CD14-positive monocyte (primary cell): ENCODE measurements around the gene ZNF281. TPM values are rescaled to one million over a fixed set of nuclear protein-coding genes. Genes with fewer than 3 reads are reported as not detected.
A peak's percentile ranks its signal among the peaks of the same experiment; 100 is the strongest.

ENCODE experiments used
- DNase-seq, 3 donors: peaks; one replicate each; pipeline ENCODE4 v3.0.0-alpha.2; 2011 to 2022
- H2AFZ ChIP-seq: 2 replicates; pipeline ENCODE4 v1.6.0; 2012; ENCODE audit warnings: mild to moderate bottlenecking, low read depth, low read length, inconsistent platforms; ENCODE audit not compliant: insufficient read depth, poor library complexity, severe bottlenecking
- H3K27ac ChIP-seq, 2 donors: 1 replicate in 1 of 2; 2 replicates in 1 of 2; pipeline ENCODE4 v1.5.1; 2012 to 2013; ENCODE audit warnings: low read length in 2 of 2, control low read depth in 1 of 2, inconsistent platforms in 1 of 2, low read depth in 1 of 2, mild to moderate bottlenecking in 1 of 2
- H3K27me3 ChIP-seq, 2 donors: one replicate each; pipeline versions ENCODE4 v1.6.0 to v1.6.1; 2011 to 2013; ENCODE audit warnings: low read length in 2 of 2; ENCODE audit not compliant: control insufficient read depth in 2 of 2, insufficient read depth in 2 of 2
- H3K36me3 ChIP-seq, 2 donors: replicated peaks in 1 of 2; 1 replicate in 1 of 2; 2 replicates in 1 of 2; pipeline versions ENCODE4 v1.5.1 to v1.6.1; 2012 to 2013; ENCODE audit warnings: low read length in 2 of 2, control low read depth in 1 of 2, inconsistent platforms in 1 of 2, mild to moderate bottlenecking in 1 of 2; ENCODE audit not compliant: insufficient read depth in 2 of 2, control insufficient read depth in 1 of 2
- H3K4me1 ChIP-seq, 2 donors: 1 replicate in 1 of 2; 2 replicates in 1 of 2; pipeline versions ENCODE4 v1.5.1 to v1.6.1; 2012 to 2013; ENCODE audit warnings: low read length in 2 of 2, control low read depth in 1 of 2, inconsistent platforms in 1 of 2, mild to moderate bottlenecking in 1 of 2, moderate library complexity in 1 of 2; ENCODE audit not compliant: insufficient read depth in 2 of 2, control insufficient read depth in 1 of 2
- H3K4me2 ChIP-seq: replicated peaks from 2 replicates; pipeline ENCODE3; 2012; ENCODE audit warnings: low read length, moderate library complexity, mild to moderate bottlenecking; ENCODE audit not compliant: poor library complexity, severe bottlenecking; ENCODE audit errors: extremely low read depth
- H3K4me3 ChIP-seq, 3 experiments: fragments of 200-600 bp in 1 of 3; sonication (generic) in 1 of 3; replicated peaks in 1 of 3; 1 replicate in 2 of 3; 2 replicates in 1 of 3; pipeline ENCODE4 v1.5.1; 2011 to 2013; ENCODE audit warnings: low read length in 3 of 3, mild to moderate bottlenecking in 3 of 3, control low read depth in 2 of 3, low read depth in 2 of 3, inconsistent platforms in 1 of 3, moderate library complexity in 1 of 3
- H3K79me2 ChIP-seq: 2 replicates; pipeline ENCODE4 v1.6.0; 2012; ENCODE audit warnings: mild to moderate bottlenecking, control low read depth, inconsistent platforms, low read length, moderate library complexity; ENCODE audit not compliant: insufficient read depth
- H3K9ac ChIP-seq: 2 replicates; pipeline ENCODE4 v1.6.0; 2017; ENCODE audit warnings: low read length, mild to moderate bottlenecking; ENCODE audit not compliant: insufficient read depth, poor library complexity, severe bottlenecking
- H3K9me3 ChIP-seq, 2 donors: replicated peaks in 1 of 2; 1 replicate in 1 of 2; 2 replicates in 1 of 2; pipeline versions ENCODE4 v1.5.1 to v1.6.1; 2012 to 2013; ENCODE audit warnings: low read length in 2 of 2, control low read depth in 1 of 2; ENCODE audit not compliant: control insufficient read depth in 1 of 2, insufficient read depth in 1 of 2
- H4K20me1 ChIP-seq: 2 replicates; pipeline ENCODE4 v1.6.0; 2012; ENCODE audit warnings: mild to moderate bottlenecking, low read length, control low read depth, moderate library complexity; ENCODE audit not compliant: insufficient read depth
- H3K27ac Mint-ChIP-seq, 7 donors: one replicate each; pipeline ENCODE4 v1.8.0; 2020; ENCODE audit warnings: mild to moderate bottlenecking in 7 of 7, mixed read lengths in 7 of 7, moderate library complexity in 6 of 7, inconsistent platforms in 2 of 7
- H3K27me3 Mint-ChIP-seq, 3 donors: one replicate each; pipeline ENCODE4 v1.8.0; 2021 to 2022; ENCODE audit warnings: low read depth in 3 of 3, mild to moderate bottlenecking in 3 of 3, mixed read lengths in 3 of 3, moderate library complexity in 3 of 3, inconsistent platforms in 1 of 3
- H3K36me3 Mint-ChIP-seq, 2 donors: one replicate each; pipeline ENCODE4 v1.8.0; 2020; ENCODE audit warnings: mixed read lengths in 2 of 2, inconsistent platforms in 1 of 2, mild to moderate bottlenecking in 1 of 2
- H3K4me1 Mint-ChIP-seq: one replicate; pipeline ENCODE4 v1.8.0; 2020; ENCODE audit warnings: mild to moderate bottlenecking, mixed read lengths
- H3K4me3 Mint-ChIP-seq, 2 donors: one replicate each; pipeline ENCODE4 v1.8.0; 2020; ENCODE audit warnings: mild to moderate bottlenecking in 2 of 2, mixed read lengths in 2 of 2, moderate library complexity in 1 of 2
- H3K9me3 Mint-ChIP-seq, 7 donors: one replicate each; pipeline ENCODE4 v1.8.0; 2020 to 2022; ENCODE audit warnings: mixed read lengths in 7 of 7, mild to moderate bottlenecking in 6 of 7, moderate library complexity in 6 of 7, inconsistent platforms in 2 of 7
- WGBS: methylation state at CpG from one replicate; pipeline ENCODE4 v1.1.5; 2013; ENCODE audit warnings: missing lambda C conversion rate; ENCODE audit not compliant: insufficient coverage; 5-methylcytosine and 5-hydroxymethylcytosine counted together
- intact Hi-C, 2 donors: fragments of 100-400 bp; cut with micrococcal nuclease; formaldehyde crosslinking; loops; one replicate each; pipeline versions ENCODE4 v1.15.0 to v1.15.1; 2023
- polyA plus RNA-seq, 3 donors: library from polyadenylated mRNA; depleted of rRNA in 1 of 3; unstranded in 2 of 3; stranded (reverse) in 1 of 3; fragments of 300-500 nt in 2 of 3; fragments of >200 nt in 1 of 3; fragmentation: Illumina TruSeq in 2 of 3; gene quantifications; 1 replicate in 2 of 3; 2 replicates in 1 of 3; pipeline ENCODE4 v1.2.3, GENCODE V29; 2012 to 2021
- TF ChIP-seq, protein P1 (sequence below): fragments of 200-600 bp; IDR thresholded peaks from one replicate; pipeline ENCODE4 v1.8.0; 2022; ENCODE audit warnings: antibody characterized with exemption, mild to moderate bottlenecking

Gene ZNF281
- polyA plus RNA-seq, 3 donors: 10.5 to 30.6 (median 26.6) TPM

DNA sequence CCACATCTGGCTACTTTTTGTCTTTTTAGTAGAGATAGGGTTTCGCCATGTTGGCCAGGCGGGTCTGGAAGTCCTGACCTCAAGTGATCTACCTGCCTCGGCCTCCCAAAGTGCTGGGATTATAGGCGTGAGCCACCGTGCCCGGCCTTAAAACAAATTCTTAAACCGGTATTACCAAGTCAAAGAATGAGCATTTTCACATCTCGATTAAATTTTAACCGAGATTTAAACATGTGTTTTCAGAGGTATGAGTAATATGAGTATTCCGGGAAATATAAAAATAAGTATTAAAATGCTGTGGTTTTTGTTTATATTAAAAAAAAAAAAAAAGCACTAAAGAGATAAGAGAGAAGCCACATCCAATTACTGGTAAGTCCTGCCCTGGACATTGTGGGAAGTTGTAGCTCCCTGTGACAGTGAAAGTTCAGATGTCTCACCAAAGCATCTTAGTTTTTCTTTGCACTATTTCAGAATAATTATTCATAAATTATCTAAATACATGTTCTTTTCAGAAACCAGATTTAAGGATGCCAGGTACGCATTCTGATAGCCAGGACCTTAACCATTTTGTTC lies 24.9 kb downstream of the ZNF281 start:
- Mint-ChIP-seq H3K36me3 (no peaks in the 10 kb centered on the region), H3K27ac (no peak overlapping the region), H3K4me1 (no peaks in the 10 kb centered on the region), H3K9me3 (peaks cover 0 to 2% (median 0%) of the 10 kb centered on the region in 7 donors), H3K4me3 (no peak overlapping the region), H3K27me3 (peaks cover 0 to 2% (median 0%) of the 10 kb centered on the region in 3 donors)
- Histone ChIP-seq H2AFZ (no peak overlapping the region), H3K9ac (no peak overlapping the region), H4K20me1 (no peaks in the 10 kb centered on the region), H3K79me2 (no peaks in the 10 kb centered on the region), H3K36me3 (no peaks in the 10 kb centered on the region), H3K4me3 (no peak overlapping the region), H3K9me3 (no peaks in the 10 kb centered on the region), H3K4me1 (no peaks in the 10 kb centered on the region), H3K27me3 (no peaks in the 10 kb centered on the region), H3K4me2 (no peak overlapping the region), H3K27ac (no peak overlapping the region)
- no peak for DNase-seq
- WGBS: 100% methylated on average over 4 of the region's 11 CpGs
- intact Hi-C loops: no loop called here
- TF ChIP-seq, protein P1, sequence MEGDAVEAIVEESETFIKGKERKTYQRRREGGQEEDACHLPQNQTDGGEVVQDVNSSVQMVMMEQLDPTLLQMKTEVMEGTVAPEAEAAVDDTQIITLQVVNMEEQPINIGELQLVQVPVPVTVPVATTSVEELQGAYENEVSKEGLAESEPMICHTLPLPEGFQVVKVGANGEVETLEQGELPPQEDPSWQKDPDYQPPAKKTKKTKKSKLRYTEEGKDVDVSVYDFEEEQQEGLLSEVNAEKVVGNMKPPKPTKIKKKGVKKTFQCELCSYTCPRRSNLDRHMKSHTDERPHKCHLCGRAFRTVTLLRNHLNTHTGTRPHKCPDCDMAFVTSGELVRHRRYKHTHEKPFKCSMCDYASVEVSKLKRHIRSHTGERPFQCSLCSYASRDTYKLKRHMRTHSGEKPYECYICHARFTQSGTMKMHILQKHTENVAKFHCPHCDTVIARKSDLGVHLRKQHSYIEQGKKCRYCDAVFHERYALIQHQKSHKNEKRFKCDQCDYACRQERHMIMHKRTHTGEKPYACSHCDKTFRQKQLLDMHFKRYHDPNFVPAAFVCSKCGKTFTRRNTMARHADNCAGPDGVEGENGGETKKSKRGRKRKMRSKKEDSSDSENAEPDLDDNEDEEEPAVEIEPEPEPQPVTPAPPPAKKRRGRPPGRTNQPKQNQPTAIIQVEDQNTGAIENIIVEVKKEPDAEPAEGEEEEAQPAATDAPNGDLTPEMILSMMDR: no peak

DNA sequence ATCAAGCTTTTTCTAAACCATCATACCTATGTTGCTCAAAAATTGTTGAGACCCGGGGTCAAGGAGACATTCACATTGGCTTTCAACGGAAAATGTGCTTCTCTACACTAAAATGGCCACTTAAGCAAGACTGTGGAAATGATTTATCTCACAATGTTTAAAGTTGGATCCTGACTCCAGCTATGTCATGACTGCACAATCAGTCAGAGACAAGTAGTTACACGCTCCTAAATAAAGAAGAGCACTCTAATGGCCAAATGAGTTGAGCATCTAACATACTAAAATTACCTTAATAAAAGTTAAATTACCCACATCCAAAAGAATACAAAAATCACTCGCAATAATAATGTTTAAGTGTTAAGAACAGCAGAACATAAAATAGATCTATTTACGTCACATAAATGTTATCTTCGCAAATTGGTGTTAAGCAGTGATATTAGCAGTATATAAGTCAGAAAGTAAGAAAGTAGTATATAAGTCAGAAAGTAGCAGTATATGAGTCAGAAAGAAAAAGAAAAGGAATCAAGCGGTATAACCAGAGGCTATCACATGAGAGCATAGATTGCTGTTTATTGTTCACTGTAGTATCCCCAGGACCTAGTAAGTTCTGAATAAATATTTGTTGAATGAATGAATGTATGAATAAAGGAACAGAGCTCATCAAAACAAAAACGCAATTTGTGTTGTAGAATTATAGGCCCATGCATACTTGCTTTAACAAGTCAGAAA lies 28.4 kb downstream of the ZNF281 start:
- H3K27me3 Mint-ChIP-seq: peaks cover 0 to 2% (median 0%) of the 10 kb centered on the region in 3 donors
- Histone ChIP-seq H3K27ac (no peak overlapping the region), H3K4me1 (peaks cover 0 to 5% of the 10 kb centered on the region in 2 donors), H4K20me1 (no peaks in the 10 kb centered on the region), H3K9me3 (no peaks in the 10 kb centered on the region), H3K27me3 (no peaks in the 10 kb centered on the region), H2AFZ (no peak overlapping the region), H3K36me3 (no peaks in the 10 kb centered on the region), H3K4me3 (no peak overlapping the region), H3K9ac (no peak overlapping the region), H3K4me2 (no peak overlapping the region), H3K79me2 (no peaks in the 10 kb centered on the region)
- DNase-seq: no peak
- H3K9me3 Mint-ChIP-seq: no peaks in the 10 kb centered on the region
- peak overlapping the region in 1 of 7 donors; percentile 14 for H3K27ac Mint-ChIP-seq
- 100% methylated on average over 1 of the region's 8 CpGs for WGBS
- no peaks in the 10 kb centered on the region for H3K36me3 Mint-ChIP-seq
- TF ChIP-seq, protein P1: no peak
- no peak overlapping the region for H3K4me3 Mint-ChIP-seq
- H3K4me1 Mint-ChIP-seq: peaks cover 3% of the 10 kb centered on the region
- intact Hi-C loops: no loop called here
